Measurements from ENCODE around the gene GRIA4. TPM values are rescaled to one million over a fixed set of nuclear protein-coding genes. Genes with fewer than 3 reads are reported as not detected.

GRIA4 gene
- total and polyA plus RNA-seq, 2 donors (not counting 1 experiment from before 2014, with no cell fraction given), result not detected

DNA sequence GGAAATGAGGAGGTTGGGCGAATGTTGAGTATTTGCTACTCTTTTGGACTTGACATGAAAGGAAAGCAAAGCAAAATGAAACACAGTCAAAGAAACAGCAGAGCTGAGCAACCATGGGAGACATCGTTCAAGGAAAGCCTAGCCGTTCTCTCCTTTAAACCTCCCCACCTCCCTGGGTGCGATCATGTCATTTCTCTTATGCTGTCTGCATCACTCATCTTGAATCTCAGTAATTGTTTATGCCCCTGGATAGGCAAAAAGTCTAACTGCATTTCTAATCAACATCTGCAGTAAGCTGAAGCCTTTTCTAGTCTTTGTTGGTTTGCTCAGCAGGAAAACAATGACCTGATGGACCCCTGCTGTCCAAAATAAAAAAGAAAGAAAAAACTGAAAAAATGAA lies 305.1 kb downstream of the GRIA4 start:
- H3K27me3 ChIP-seq (replicated peaks in 1 of 4; ENCODE audit: control extremely low read depth in 1 of 4, control insufficient read depth in 3 of 4, insufficient read depth in 4 of 4, low read length in 3 of 4), result no peaks in the 10 kb centered on the region
- WGBS (ENCODE audit: insufficient coverage), result 91% methylated on average over 4 of the region's 4 CpGs
- H3K4me2 ChIP-seq (replicated peaks; ENCODE audit: low read depth, low read length, poor library complexity, severe bottlenecking), result no peak overlapping the region
- intact Hi-C loops (cut with micrococcal nuclease), result no loop called here
- H3K9ac ChIP-seq (ENCODE audit: low read length), result no peak overlapping the region
- TF ChIP-seq, protein P1, sequence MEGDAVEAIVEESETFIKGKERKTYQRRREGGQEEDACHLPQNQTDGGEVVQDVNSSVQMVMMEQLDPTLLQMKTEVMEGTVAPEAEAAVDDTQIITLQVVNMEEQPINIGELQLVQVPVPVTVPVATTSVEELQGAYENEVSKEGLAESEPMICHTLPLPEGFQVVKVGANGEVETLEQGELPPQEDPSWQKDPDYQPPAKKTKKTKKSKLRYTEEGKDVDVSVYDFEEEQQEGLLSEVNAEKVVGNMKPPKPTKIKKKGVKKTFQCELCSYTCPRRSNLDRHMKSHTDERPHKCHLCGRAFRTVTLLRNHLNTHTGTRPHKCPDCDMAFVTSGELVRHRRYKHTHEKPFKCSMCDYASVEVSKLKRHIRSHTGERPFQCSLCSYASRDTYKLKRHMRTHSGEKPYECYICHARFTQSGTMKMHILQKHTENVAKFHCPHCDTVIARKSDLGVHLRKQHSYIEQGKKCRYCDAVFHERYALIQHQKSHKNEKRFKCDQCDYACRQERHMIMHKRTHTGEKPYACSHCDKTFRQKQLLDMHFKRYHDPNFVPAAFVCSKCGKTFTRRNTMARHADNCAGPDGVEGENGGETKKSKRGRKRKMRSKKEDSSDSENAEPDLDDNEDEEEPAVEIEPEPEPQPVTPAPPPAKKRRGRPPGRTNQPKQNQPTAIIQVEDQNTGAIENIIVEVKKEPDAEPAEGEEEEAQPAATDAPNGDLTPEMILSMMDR (IDR thresholded peaks at IDR 0.05), result no peak
- no peak for TF ChIP-seq EZH2 (IDR thresholded peaks at IDR 0.05; ENCODE audit: borderline replicate concordance, insufficient read depth, low read depth, low read length, poor library complexity, severe bottlenecking)
- no peaks in the 10 kb centered on the region for H3K27me3 Mint-ChIP-seq
- H3K27ac ChIP-seq (ENCODE audit: low read length in 2 of 2), result no peak overlapping the region
- ChIA-PET CTCF (no interaction called here), POLR2A (no interaction called here)
- H3K4me3 Mint-ChIP-seq, result no peak overlapping the region
- no peak overlapping the region for H3K27ac Mint-ChIP-seq
- no peak overlapping the region for H2AFZ ChIP-seq (ENCODE audit: insufficient read depth, low read depth, low read length, poor library complexity, severe bottlenecking)
- H3K4me3 ChIP-seq (ENCODE audit: control extremely low read depth in 1 of 5, extremely low read depth in 1 of 5, insufficient read depth in 1 of 5, low read depth in 2 of 5, low read length in 4 of 5), result no peak overlapping the region
- no peaks in the 10 kb centered on the region for H3K79me2 ChIP-seq (ENCODE audit: control insufficient read depth, insufficient read depth, low read length)
- DNase-seq (no peak), ATAC-seq (ENCODE audit: low read depth) (no peak)
- no peaks in the 10 kb centered on the region for H3K4me1 Mint-ChIP-seq
- no peaks in the 10 kb centered on the region for H3K9me3 ChIP-seq (ENCODE audit: control extremely low read depth in 1 of 3, control insufficient read depth in 2 of 3, insufficient read depth in 1 of 3, low read length in 2 of 3)
- H3K4me1 ChIP-seq (ENCODE audit: control insufficient read depth in 2 of 2, insufficient read depth in 2 of 2, low read length in 2 of 2), result no peaks in the 10 kb centered on the region
- H3K9me3 Mint-ChIP-seq (ENCODE audit: insufficient read depth), result no peaks in the 10 kb centered on the region
- no peaks in the 10 kb centered on the region for H4K20me1 ChIP-seq (ENCODE audit: control insufficient read depth, insufficient read depth, low read length, poor library complexity, severe bottlenecking)
- no peaks in the 10 kb centered on the region for H3K36me3 ChIP-seq (replicated peaks in 1 of 2; ENCODE audit: control extremely low read depth in 1 of 2, control insufficient read depth in 1 of 2, extremely low read depth in 1 of 2, insufficient read depth in 2 of 2, low read length in 1 of 2)

GRCh38 chr11:105918039-105918438 lies 308.2 kb downstream of the GRIA4 start:
- no peak overlapping the region for H3K4me2 ChIP-seq (replicated peaks; ENCODE audit: low read depth, low read length, poor library complexity, severe bottlenecking)
- no peaks in the 10 kb centered on the region for H3K79me2 ChIP-seq (ENCODE audit: control insufficient read depth, insufficient read depth, low read length)
- H3K4me3 ChIP-seq (ENCODE audit: control extremely low read depth in 1 of 5, extremely low read depth in 1 of 5, insufficient read depth in 1 of 5, low read depth in 2 of 5, low read length in 4 of 5), result no peak overlapping the region
- no peaks in the 10 kb centered on the region for H3K27me3 ChIP-seq (replicated peaks in 1 of 4; ENCODE audit: control extremely low read depth in 1 of 4, control insufficient read depth in 3 of 4, insufficient read depth in 4 of 4, low read length in 3 of 4)
- no peaks in the 10 kb centered on the region for H3K9me3 ChIP-seq (ENCODE audit: control extremely low read depth in 1 of 3, control insufficient read depth in 2 of 3, insufficient read depth in 1 of 3, low read length in 2 of 3)
- no peak overlapping the region for H2AFZ ChIP-seq (ENCODE audit: insufficient read depth, low read depth, low read length, poor library complexity, severe bottlenecking)
- H3K36me3 ChIP-seq (replicated peaks in 1 of 2; ENCODE audit: control extremely low read depth in 1 of 2, control insufficient read depth in 1 of 2, extremely low read depth in 1 of 2, insufficient read depth in 2 of 2, low read length in 1 of 2), result no peaks in the 10 kb centered on the region
- Mint-ChIP-seq H3K4me1 (no peaks in the 10 kb centered on the region), H3K27me3 (no peaks in the 10 kb centered on the region), H3K4me3 (no peak overlapping the region), H3K9me3 (ENCODE audit: insufficient read depth) (no peaks in the 10 kb centered on the region), H3K27ac (no peak overlapping the region)
- H3K4me1 ChIP-seq (ENCODE audit: control insufficient read depth in 2 of 2, insufficient read depth in 2 of 2, low read length in 2 of 2), result no peaks in the 10 kb centered on the region
- DNase-seq (no peak), ATAC-seq (ENCODE audit: low read depth) (no peak)
- ChIA-PET POLR2A (no interaction called here), CTCF (no interaction called here)
- no peak overlapping the region for H3K27ac ChIP-seq (ENCODE audit: low read length in 2 of 2)
- 80% methylated on average over 1 of the region's 1 CpG for WGBS (ENCODE audit: insufficient coverage)
- TF ChIP-seq, protein P1 (IDR thresholded peaks at IDR 0.05), result no peak
- no peak for TF ChIP-seq EZH2 (IDR thresholded peaks at IDR 0.05; ENCODE audit: borderline replicate concordance, insufficient read depth, low read depth, low read length, poor library complexity, severe bottlenecking)
- H3K9ac ChIP-seq (ENCODE audit: low read length), result no peak overlapping the region
- H4K20me1 ChIP-seq (ENCODE audit: control insufficient read depth, insufficient read depth, low read length, poor library complexity, severe bottlenecking), result no peaks in the 10 kb centered on the region
- intact Hi-C loops (cut with micrococcal nuclease), result no loop called here

Measured in B cell (primary cell).